Loucy (cell line): Measurements from ENCODE around the gene GRID1.

Source experiments
- EZH2phosphoT487 ChIP-seq: fragments of 200-600 bp; IDR thresholded peaks from 2 replicates; pipeline ENCODE4 v1.6.1; 2018; ENCODE audit warnings: antibody characterized with exemption, mild to moderate bottlenecking, moderate library complexity, borderline replicate concordance
- TF ChIP-seq, protein P1 (sequence below): fragments of 200-600 bp; sonication (generic); conservative IDR thresholded peaks from 2 replicates; pipeline ENCODE4 v1.5.1; 2014; ENCODE audit warnings: mild to moderate bottlenecking, antibody characterized with exemption, low read length

DNA sequence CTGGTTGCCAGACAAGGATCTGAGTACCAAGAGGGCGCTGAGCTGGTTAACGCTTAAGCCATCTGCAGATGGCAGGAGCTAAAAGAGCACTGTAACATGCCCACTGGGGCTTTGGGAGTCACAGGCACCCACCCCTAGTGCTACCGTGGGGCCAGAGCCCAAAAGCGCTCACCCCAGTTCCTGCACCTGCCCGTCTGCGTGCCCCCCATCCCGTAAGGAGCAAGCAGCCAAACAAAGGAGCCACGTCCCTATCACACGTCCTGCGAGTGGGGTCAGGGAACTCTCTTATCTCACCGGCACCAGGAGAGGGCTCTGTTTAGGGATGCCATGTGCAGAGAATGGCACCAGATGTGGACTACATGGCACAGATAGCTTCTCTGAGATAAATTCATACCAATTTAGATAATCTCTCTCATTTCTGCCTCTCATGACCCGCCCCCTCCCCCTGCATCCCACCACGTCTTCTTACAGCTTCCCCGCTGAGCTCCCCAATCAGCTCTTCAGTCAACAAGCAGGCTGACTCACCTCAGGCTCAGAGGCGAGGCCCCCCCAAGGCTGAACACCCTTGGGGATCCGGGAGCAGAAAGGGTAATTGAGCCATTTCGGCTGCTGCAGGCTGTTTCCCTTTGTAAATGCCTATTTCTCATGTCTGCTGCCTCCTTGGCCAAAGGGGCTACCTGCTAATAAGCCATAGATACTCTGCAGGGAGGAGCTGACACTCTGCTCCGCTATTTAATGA lies 235.7 kb downstream of the GRID1 start:
- TF ChIP-seq, protein P1, sequence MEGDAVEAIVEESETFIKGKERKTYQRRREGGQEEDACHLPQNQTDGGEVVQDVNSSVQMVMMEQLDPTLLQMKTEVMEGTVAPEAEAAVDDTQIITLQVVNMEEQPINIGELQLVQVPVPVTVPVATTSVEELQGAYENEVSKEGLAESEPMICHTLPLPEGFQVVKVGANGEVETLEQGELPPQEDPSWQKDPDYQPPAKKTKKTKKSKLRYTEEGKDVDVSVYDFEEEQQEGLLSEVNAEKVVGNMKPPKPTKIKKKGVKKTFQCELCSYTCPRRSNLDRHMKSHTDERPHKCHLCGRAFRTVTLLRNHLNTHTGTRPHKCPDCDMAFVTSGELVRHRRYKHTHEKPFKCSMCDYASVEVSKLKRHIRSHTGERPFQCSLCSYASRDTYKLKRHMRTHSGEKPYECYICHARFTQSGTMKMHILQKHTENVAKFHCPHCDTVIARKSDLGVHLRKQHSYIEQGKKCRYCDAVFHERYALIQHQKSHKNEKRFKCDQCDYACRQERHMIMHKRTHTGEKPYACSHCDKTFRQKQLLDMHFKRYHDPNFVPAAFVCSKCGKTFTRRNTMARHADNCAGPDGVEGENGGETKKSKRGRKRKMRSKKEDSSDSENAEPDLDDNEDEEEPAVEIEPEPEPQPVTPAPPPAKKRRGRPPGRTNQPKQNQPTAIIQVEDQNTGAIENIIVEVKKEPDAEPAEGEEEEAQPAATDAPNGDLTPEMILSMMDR, result no peak
- no peak for TF ChIP-seq EZH2phosphoT487
